Stimulated activated CD8-positive, alpha-beta memory T cell treated with anti-CD3 and anti-CD28 coated beads, Interleukin-2, amount 100 ng/mL, for 1 hour (primary cell): Measurements from ENCODE around the gene CYB5RL.
A peak's percentile ranks its signal among the peaks of the same experiment; 100 is the strongest.
"Not testable (repeated sequence)": the region's sequence is repeated elsewhere in the genome, so short reads cannot be mapped to it uniquely, and the experiment has no call there.

Experiments
- DNase-seq, 2 donors: peaks; one replicate each; pipeline ENCODE4 v3.0.0-alpha.2; 2020; ENCODE audit warnings: low read depth in 2 of 2

The CYB5RL gene, protein sequence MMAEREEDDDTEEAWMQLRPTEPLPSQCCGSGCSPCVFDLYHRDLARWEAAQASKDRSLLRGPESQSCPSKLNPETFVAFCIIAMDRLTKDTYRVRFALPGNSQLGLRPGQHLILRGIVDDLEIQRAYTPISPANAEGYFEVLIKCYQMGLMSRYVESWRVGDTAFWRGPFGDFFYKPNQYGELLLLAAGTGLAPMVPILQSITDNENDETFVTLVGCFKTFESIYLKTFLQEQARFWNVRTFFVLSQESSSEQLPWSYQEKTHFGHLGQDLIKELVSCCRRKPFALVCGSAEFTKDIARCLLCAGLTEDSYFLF

DNA sequence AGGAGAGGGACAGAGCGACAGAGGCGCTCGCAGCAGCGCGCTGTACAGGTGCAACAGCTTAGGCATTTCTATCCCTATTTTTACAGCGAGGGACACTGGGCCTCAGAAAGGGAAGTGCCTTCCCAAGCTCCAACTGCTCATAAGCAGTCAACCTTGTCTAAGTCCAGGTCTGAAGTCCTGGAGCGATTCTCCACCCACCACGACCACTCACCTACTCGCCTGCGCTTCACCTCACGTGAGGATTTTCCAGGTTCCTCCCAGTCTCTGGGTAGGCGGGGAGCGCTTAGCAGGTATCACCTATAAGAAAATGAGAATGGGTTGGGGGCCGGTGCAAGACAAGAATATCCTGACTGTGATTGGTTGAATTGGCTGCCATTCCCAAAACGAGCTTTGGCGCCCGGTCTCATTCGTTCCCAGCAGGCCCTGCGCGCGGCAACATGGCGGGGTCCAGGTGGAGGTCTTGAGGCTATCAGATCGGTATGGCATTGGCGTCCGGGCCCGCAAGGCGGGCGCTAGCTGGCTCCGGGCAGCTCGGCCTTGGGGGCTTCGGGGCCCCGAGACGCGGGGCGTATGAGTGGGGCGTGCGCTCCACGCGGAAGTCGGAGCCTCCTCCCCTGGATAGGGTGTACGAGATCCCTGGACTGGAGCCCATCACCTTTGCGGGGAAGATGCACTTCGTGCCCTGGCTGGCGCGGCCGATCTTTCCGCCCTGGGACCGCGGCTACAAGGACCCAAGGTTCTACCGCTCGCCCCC, at the start of gene CYB5RL, which contains the start of gene MRPL37:
Gene CYB5RL (minus strand): TSS at position 266 of the 754 bp plus-strand sequence. CDS start 4,414 bp downstream, outside the sequence.
Gene MRPL37 (plus strand): TSS at position 403 of the 754 bp plus-strand sequence. CDS start 77 bp downstream, at position 480.
- DNase-seq: peak; percentile 68 to 80

GRCh38 chr1:54248966-54249365, 49.1 kb upstream of the CYB5RL start:
- no peak for DNase-seq

DNA sequence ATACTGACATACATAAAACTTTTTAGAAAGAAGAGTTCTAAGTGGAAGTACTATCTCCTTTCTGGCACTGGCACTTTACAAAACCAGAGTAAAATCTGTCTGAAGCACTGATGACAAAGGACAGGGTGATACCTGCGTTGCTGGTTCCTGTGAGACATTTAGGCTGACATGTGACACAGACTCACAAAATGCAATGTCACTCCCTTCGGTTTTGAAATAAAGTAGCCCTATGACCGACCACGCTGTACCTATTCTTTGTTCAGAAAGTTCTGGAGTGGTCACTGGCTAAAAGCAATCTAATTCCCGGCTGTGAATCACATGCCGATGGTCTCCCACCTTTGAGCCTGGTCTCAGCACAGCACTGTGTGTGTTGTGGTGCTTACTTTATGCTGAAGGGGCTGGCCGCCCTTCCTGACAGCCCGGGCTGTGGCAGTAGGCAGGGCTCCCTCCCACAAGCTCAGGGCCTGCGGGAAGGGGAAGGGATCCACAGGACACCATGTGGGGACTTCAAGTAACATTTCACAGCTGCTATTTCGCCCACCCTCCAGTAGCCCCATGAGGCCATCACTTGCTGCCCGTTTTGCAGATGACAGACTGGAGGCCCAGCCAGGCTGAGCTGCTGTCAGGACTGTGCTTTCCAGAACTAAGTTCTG, 48.2 kb upstream of the CYB5RL start:
- no peak for DNase-seq

- DNase-seq: no peak
These were observed 46.4 kb upstream of the CYB5RL start for GRCh38 chr1:54246116-54246721.

DNA sequence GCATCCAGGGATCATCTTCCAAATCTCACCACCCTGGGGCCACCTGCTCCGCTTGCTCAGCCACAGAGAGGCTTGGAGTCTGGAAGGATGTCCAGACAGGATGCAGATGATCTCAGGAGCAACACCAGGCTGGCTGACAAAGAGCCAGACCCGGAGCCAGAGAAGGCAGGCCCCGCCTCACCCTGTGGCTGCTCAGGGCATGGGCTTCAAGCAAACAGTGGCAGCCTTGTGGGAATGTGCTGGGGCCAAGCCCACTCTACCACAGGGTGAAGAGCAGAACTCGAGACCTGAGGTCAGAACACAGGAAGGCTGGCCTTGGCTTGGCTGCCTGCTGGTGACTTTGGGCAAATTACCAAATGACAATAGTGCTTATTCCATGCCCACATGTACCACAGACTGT, 45.7 kb upstream of the CYB5RL start:
- DNase-seq: no peak

DNA sequence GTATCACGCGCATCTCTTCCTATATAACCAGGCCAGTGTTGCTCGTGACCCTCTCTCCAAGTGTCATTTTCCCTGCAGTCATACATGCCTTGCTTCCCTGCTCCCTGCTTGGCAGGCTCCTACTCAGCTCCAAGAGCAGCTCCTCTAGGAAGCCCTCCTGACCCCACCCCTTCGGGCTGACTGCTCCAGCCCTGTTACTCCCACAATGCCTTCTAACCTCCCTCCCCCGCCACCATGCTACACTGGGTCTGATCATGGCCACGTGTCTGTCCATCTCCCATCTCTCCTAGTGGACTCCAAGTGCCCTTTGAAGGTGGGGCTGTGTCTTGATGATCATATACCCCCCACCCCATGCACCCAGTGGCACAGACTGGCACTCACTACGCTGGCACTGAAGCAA, 44.8 kb upstream of the CYB5RL start:
- DNase-seq: no peak

GRCh38 chr1:54243022-54243421, 43.2 kb upstream of the CYB5RL start:
- DNase-seq: no peak

GRCh38 chr1:54241364-54241763, 41.5 kb upstream of the CYB5RL start:
- no peak for DNase-seq

GRCh38 chr1:54240741-54241335, 41.0 kb upstream of the CYB5RL start:
- DNase-seq: no peak

GRCh38 chr1:54239631-54240031, 39.8 kb upstream of the CYB5RL start:
- no peak for DNase-seq

DNA sequence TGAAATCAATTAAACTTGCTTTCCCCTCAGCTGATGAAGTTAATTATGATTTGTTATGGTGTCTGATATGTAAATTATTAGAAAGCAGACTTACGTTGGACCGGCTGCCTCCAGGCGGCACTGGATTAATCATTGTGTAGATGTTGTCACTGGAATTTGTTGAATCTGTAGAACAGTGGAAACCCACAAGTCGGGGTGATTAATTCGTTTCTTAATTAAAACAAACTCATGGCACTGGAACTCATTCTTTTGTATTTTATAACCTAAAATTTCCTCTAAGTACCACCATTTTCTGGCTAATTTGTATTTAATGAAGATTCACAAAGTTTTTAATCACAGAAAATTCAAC, 39.2 kb upstream of the CYB5RL start:
- DNase-seq: no peak

GRCh38 chr1:54238353-54239034, 38.7 kb upstream of the CYB5RL start:
- DNase-seq: no peak

DNA sequence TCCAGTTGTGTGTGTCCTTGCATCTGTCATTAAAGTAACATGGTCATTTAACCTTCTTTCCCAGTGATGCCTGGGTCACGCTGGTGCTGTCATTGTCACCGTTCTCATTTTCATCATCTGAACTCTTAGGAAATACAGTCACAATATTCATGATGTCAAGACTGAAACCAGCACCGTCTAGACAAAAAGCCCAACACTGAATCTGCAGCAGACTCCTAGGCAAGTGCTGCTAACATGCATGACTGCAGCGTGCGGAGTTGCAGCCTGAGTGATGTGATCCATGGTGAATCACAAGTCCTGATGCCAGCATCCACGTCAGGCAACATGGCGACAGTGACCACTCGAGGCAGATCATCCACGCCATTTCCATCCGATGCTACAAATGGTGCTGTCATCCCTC, 37.8 kb upstream of the CYB5RL start:
- no peak for DNase-seq

DNA sequence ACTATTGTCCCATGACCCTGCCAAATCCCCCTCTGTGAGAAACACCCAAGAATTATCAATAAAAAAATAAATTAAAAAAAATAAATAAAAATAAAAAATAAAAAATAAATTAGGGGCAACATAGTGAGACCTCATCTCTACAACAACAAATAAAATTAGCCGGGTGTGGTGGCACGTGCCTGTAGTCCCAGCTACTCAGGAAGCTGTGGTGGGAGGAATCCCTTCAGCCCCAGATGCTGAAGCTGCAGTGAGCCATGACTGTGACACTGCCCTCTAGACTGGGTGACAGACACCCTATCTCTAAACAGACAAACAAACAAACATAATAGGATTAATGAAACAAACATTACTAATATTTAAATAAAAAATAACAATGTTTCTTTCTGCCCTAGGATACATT, 34.5 kb upstream of the CYB5RL start:
- DNase-seq: no peak

DNA sequence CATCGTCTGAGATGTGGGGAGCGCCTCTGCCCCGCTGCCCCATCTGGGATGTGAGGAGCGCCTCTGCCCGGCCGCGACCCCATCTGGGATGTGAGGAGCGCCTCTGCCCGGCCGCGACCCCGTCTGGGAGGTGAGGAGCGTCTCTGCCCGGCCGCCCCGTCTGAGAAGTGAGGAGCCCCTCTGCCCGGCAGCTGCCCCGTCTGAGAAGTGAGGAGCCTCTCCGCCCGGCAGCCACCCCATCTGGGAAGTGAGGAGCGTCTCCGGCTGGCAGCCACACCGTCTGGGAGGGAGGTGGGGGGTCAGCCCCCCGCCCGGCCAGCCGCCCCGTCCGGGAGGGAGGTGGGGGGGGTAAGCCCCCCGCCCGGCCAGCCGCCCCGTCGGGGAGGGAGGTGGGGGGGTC, 33.4 kb upstream of the CYB5RL start:
- not testable (repeated sequence) for DNase-seq

DNA sequence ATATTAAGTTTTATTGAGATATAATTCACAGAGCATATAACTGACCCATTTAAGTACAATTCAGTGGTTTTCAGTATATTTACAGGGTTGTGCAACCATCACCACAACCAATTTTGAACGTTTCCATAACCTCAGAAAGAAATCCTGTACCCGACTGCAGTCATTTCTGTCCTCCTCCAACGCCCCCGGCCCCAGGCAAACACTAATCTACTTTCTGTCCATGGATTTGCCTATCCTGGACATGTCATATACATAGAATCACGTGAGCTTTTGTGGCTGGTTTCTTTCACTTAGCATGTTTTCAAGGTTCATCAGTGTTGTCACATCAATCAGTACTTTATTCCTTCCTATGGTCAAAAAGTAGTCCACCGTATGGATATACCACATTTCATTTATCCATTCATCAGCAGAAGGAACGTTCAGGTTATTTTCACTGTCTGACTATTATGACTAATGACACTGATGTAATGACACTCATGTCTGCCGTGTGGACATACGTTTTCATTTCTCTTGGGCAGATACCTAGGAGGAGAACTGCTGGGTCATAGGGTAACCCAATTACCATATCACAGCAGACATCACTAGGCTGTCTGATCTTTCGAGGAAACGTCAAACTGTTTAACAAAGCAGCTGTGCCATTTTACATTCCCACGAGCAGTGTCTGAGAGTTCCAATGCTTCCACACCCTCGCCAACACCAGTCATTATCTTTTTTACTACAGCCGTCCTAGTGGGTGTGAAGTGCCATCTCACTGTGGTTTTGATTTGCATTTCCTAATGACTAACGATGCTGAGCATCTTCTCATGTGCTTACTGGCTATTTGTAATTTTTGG, 30.9 kb upstream of the CYB5RL start:
- DNase-seq: no peak

DNA sequence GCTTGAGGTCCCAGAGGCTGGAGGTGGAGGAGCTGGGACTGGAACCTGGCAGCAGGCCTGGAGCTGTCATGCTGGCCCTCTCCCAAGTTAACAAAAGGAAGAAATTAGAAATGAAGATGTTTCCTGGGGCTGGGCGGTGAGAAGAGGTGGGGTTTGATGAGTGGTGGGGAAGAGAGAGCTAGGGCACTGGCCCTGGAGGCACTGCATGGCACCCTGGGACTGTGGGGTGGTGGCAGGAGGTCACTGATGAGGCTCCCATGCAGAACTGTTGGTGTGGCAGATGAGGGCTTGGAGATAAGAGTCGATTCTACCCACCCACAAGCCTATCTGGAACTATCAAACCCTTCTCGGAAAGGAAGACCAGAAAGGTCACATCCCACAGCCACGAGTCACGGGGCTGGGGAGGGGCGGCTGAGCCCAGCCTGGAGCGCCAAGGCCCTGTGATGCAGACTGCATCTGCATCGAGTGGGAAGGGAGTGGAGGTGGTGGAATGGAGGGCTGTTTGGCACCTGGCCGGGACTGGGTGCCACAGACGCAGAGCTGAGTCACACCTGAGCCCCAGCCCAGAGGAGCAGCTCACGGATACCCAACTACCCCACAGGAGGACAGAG, 29.6 kb upstream of the CYB5RL start:
- DNase-seq: no peak

DNA sequence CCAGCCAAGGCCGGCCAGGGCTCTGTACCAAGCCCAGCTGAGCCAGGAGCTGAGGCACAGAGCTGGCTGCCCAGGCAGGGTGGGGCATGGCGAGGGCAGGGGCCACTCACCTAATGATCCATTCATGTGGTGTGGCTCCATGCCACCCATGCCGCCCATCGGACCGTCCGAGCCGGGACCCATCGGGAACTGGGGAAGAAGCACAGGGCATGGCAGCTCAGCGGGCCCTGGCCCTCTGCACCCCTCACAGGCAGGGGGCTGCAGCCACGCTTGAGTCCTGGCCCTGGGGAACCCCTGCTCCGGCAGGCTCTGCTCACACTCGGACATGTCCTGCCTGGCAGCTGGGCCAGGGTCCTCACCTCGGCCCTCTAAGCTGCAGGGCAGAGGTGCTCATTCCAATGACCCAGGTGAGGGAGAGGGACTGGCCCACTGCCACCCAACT, 28.8 kb upstream of the CYB5RL start:
- no peak for DNase-seq

- no peak for DNase-seq
These were observed 28.1 kb upstream of the CYB5RL start for GRCh38 chr1:54227891-54228310.

DNA sequence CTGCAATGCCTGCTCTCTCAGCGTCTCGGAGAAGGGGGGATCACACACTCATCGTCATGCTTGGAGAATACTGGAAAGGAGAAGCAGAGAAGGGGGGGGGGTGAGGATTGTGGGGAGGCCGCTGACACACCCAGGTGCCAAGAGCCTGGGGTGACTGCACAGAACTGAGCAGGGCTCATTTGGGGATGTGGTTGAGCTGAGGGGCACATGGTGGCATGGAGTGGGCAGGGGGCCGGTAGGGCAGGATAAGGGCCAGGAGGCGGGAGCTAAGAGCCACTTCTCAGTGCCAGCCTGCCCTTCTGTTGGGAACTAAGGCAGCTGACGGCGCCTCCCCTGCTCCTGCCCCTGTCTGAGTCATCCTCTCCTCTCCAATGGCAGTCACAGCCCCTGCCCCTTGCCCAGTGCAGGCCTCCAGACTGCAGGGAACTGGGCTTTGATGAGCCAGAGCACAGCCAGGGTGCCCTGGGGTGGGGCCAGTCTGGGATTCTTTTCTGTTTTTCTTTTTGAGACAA, 27.3 kb upstream of the CYB5RL start:
- DNase-seq: no peak
